ENCODE measurements around the gene ANO8.

DNA sequence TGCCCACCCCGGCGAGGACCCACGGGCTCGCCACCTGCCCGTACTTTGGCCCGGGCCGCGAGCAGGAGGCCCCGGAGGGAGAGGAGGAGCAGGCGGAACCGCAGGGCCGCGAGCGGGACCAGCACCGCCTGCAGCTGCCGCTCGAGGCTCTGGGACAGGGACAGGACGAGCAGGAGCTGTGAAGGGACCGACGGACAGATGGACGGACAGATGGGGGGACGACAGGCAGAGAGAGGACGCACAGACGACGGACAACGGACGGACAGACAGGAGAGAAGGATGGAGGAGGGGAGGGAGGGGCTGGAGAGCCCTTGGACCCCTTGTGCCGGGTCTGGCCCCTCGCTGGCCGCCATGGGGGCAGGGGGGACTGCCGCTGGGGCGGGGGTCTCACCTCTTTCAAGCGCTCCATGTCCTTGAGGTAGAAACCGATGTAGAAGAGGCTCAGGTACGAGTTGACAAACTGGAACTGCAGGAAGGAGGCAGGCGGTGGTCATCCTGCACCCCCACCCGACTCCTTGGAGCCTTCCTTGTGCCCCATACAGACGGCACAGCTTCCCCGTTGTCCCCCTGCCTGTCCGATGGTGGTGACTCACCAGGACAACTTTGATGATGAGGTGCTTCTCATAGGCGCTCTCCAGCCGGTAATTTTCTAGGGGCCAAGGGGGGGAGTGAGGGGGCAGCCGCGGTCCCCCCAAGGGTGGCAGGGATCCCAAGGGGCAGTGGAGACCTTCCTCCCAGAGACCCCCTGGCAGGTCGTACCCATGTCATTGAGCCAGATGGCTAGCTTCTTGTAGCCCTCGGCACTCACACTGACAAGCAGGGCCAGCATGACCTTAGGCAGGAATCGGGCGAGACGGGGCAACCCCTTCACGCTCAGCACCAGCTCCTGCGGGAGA, 5.0 kb downstream of the ANO8 start:
- TF ChIP-seq, protein P1, sequence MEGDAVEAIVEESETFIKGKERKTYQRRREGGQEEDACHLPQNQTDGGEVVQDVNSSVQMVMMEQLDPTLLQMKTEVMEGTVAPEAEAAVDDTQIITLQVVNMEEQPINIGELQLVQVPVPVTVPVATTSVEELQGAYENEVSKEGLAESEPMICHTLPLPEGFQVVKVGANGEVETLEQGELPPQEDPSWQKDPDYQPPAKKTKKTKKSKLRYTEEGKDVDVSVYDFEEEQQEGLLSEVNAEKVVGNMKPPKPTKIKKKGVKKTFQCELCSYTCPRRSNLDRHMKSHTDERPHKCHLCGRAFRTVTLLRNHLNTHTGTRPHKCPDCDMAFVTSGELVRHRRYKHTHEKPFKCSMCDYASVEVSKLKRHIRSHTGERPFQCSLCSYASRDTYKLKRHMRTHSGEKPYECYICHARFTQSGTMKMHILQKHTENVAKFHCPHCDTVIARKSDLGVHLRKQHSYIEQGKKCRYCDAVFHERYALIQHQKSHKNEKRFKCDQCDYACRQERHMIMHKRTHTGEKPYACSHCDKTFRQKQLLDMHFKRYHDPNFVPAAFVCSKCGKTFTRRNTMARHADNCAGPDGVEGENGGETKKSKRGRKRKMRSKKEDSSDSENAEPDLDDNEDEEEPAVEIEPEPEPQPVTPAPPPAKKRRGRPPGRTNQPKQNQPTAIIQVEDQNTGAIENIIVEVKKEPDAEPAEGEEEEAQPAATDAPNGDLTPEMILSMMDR (conservative IDR thresholded peaks at IDR 0.05; ENCODE audit: low read depth in 2 of 2), result no peak
- TF ChIP-seq ZNF331 (CRISPR knock-in tag; IDR thresholded peaks at IDR 0.05; ENCODE audit: low read depth), result no peak
- TF ChIP-seq POLR2AphosphoS5 (IDR thresholded peaks at IDR 0.05; ENCODE audit: low read depth), result no peak
- TF ChIP-seq, protein P2, sequence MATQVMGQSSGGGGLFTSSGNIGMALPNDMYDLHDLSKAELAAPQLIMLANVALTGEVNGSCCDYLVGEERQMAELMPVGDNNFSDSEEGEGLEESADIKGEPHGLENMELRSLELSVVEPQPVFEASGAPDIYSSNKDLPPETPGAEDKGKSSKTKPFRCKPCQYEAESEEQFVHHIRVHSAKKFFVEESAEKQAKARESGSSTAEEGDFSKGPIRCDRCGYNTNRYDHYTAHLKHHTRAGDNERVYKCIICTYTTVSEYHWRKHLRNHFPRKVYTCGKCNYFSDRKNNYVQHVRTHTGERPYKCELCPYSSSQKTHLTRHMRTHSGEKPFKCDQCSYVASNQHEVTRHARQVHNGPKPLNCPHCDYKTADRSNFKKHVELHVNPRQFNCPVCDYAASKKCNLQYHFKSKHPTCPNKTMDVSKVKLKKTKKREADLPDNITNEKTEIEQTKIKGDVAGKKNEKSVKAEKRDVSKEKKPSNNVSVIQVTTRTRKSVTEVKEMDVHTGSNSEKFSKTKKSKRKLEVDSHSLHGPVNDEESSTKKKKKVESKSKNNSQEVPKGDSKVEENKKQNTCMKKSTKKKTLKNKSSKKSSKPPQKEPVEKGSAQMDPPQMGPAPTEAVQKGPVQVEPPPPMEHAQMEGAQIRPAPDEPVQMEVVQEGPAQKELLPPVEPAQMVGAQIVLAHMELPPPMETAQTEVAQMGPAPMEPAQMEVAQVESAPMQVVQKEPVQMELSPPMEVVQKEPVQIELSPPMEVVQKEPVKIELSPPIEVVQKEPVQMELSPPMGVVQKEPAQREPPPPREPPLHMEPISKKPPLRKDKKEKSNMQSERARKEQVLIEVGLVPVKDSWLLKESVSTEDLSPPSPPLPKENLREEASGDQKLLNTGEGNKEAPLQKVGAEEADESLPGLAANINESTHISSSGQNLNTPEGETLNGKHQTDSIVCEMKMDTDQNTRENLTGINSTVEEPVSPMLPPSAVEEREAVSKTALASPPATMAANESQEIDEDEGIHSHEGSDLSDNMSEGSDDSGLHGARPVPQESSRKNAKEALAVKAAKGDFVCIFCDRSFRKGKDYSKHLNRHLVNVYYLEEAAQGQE (IDR thresholded peaks at IDR 0.05; ENCODE audit: unreplicated experiment), result no peak
- no peak for TF ChIP-seq EZH2phosphoT487 (IDR thresholded peaks at IDR 0.05; ENCODE audit: unreplicated experiment)
- TF ChIP-seq JUNB (IDR thresholded peaks at IDR 0.05; ENCODE audit: unreplicated experiment), result no peak
